ENCODE results near the gene ITPR2. TPM values are rescaled to one million over a fixed set of nuclear protein-coding genes. Genes with fewer than 3 reads are reported as not detected.

The ITPR2 gene
- total RNA-seq, 1 donor from 2014 or later, result 16.7 TPM

DNA sequence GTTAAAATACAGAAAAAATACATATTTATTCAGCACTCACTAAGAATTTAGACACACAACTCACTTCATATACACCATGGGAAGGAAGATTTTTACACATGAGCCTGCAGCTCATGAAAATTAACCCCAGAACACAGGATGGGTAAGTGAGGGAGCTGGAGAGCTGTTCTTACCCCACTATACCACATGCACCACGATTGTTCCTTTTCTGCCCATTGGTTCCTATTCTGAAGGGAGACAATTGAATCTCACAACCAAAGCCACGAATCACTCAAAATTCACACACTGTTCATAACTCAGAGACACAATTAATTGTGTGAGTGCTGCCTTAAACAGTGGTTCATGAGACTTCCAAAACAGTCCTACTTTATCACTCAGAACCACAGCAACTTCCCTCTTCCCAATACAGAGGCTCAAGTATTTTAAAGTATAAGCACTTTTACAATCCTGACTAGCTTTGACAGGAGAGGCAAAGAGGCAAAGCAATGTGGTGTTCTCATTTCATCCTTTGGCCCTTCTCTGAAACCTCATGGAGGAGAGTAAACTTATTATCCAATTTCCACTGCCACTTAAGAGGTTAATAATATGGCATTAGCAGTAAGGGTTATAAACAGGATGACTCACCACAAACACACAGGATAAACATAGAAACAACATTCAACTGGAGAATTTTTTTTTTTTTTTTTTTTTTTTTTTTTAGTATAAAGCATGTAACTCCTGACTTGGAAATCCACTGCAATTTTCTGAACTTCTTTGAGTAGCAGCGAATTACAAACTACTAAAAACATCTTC, 59.5 kb downstream of the ITPR2 start:
- Mint-ChIP-seq H3K36me3 (ENCODE audit: low read depth) (peaks cover 23% of the 10 kb centered on the region), H3K27me3 (ENCODE audit: low read depth) (no peaks in the 10 kb centered on the region), H3K4me3 (no peak overlapping the region), H3K9me3 (peaks cover 5% of the 10 kb centered on the region), H3K4me1 (peaks cover 8% of the 10 kb centered on the region), H3K27ac (ENCODE audit: unreplicated experiment) (no peak overlapping the region)
- no peak for DNase-seq (ENCODE audit: low read depth, low spot score)
- TF ChIP-seq CTCF (conservative IDR thresholded peaks at IDR 0.05), result no peak

DNA sequence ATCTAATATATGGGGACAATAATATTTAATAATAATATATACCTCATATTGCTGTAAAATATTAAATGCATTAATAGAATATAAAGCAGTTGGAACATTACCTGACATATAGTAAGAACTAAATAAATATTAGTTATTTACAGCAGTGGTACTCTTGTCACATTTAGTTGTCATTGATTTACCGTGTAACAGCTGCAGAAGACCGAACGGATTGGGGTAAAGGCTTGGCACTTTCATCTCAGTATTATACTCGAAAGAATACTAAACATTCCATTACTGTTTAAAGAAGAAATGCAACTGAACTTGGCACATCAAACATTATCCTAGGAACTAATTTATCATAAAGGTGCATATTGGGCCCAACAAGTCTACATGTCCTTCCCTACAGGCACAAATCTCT, 61.1 kb downstream of the ITPR2 start:
- Mint-ChIP-seq H3K27me3 (ENCODE audit: low read depth) (no peaks in the 10 kb centered on the region), H3K9me3 (peaks cover 5% of the 10 kb centered on the region), H3K4me1 (peaks cover 8% of the 10 kb centered on the region), H3K4me3 (no peak overlapping the region), H3K36me3 (ENCODE audit: low read depth) (peaks cover 13% of the 10 kb centered on the region), H3K27ac (ENCODE audit: unreplicated experiment) (no peak overlapping the region)
- no peak for DNase-seq (ENCODE audit: low read depth, low spot score)
- no peak for TF ChIP-seq CTCF (conservative IDR thresholded peaks at IDR 0.05)

DNA sequence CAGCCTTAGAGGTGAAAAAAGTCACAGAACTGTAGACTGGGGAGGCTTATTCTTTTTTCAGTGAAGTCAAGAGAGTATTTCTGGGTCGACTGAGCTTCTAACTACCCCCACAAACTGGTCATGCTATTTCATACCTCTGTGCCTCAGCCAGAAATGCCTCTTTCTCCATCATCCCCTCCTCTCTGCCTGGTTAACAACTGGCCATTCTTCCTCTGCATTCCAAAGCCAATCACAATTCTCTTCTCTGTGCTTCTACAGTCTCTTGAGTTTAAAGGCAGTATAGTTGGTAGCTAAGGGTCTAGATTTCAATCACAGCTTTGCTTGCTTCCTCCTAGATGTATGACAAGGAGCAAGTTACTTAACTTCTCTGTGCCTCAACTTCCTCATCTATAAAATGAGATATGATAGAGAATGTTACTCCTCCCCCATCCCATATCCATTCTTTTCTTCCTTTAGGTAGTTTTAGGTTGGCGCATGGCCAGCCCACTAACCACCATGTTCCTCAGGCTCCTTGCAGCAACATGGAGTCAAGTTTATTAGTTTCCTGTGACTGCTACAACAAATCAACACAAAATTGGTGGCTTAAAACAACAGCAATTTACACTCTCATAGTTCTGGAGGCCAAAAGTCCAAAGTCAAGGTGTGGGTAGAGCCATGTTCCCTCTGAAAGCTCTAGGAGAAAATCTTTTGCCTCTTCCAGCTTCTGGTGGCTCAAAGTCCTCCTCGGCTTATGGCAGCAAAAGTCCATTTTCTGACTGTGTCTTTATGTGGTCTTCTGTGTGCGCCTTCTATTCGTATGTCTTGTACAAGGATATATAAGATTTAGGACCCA, 62.5 kb downstream of the ITPR2 start:
- Mint-ChIP-seq H3K27me3 (ENCODE audit: low read depth) (no peaks in the 10 kb centered on the region), H3K4me1 (peaks cover 8% of the 10 kb centered on the region), H3K27ac (ENCODE audit: unreplicated experiment) (no peak overlapping the region), H3K4me3 (no peak overlapping the region), H3K36me3 (ENCODE audit: low read depth) (peaks cover 5% of the 10 kb centered on the region), H3K9me3 (no peaks in the 10 kb centered on the region)
- no peak for DNase-seq (ENCODE audit: low read depth, low spot score)
- TF ChIP-seq CTCF (conservative IDR thresholded peaks at IDR 0.05), result no peak

GRCh38 chr12:26769611-26770010, 63.4 kb downstream of the ITPR2 start:
- no peak for DNase-seq (ENCODE audit: low read depth, low spot score)
- H3K4me3 Mint-ChIP-seq, result no peak overlapping the region
- no peaks in the 10 kb centered on the region for H3K27me3 Mint-ChIP-seq (ENCODE audit: low read depth)
- TF ChIP-seq CTCF (conservative IDR thresholded peaks at IDR 0.05), result no peak
- peaks cover 8% of the 10 kb centered on the region for H3K4me1 Mint-ChIP-seq
- no peaks in the 10 kb centered on the region for H3K36me3 Mint-ChIP-seq (ENCODE audit: low read depth)
- H3K27ac Mint-ChIP-seq (ENCODE audit: unreplicated experiment), result no peak overlapping the region
- H3K9me3 Mint-ChIP-seq, result no peaks in the 10 kb centered on the region

- no peak overlapping the region for H3K4me3 Mint-ChIP-seq
- DNase-seq (ENCODE audit: low read depth, low spot score), result no peak
- no peaks in the 10 kb centered on the region for H3K36me3 Mint-ChIP-seq (ENCODE audit: low read depth)
- no peaks in the 10 kb centered on the region for H3K27me3 Mint-ChIP-seq (ENCODE audit: low read depth)
- H3K4me1 Mint-ChIP-seq, result peaks cover 8% of the 10 kb centered on the region
- TF ChIP-seq CTCF (conservative IDR thresholded peaks at IDR 0.05), result no peak
- no peak overlapping the region for H3K27ac Mint-ChIP-seq (ENCODE audit: unreplicated experiment)
- H3K9me3 Mint-ChIP-seq, result no peaks in the 10 kb centered on the region
These were observed 64.1 kb downstream of the ITPR2 start for GRCh38 chr12:26768611-26769603.
